ENCODE data around the gene MAPKAPK2. TPM values are rescaled to one million over a fixed set of nuclear protein-coding genes. Genes with fewer than 3 reads are reported as not detected.

The MAPKAPK2 gene
- total and polyA plus RNA-seq, 2 of the 13 experiments (the other 11 are each of a cell fraction or from before 2014, with no cell fraction given) = 16.6 to 34.0 TPM

DNA sequence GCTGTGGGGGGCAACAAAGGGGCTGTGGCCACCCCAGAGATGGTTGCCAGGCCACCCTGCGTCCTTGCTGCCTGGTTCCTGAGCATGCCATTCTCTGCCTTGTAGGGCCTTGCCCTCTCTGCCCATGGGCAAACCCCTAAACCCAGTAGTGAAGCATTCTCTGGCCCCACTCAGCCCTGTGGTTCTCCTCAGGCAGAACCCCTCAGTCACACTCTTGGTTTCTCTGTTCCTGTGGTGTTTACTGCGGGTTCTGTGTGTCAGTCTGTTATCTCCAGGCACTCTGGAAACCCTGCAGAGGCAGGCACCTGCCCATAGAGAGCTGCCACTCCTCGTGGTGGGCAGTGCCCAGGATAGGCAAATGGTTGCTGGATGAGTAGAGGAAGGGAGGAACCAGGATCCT lies 44.8 kb downstream of the MAPKAPK2 start:
- Histone ChIP-seq H3K79me2 (ENCODE audit: insufficient read depth, low read length) (peaks cover 11% of the 10 kb centered on the region), H3K9ac (ENCODE audit: insufficient read depth, low read depth, low read length) (no peak overlapping the region), H3K4me3 (replicated peaks in 1 of 3; ENCODE audit: insufficient read depth in 1 of 3, low read depth in 2 of 3, low read length in 3 of 3) (no peak overlapping the region), H3K4me1 (ENCODE audit: insufficient read depth, low read length) (no peaks in the 10 kb centered on the region), H3K27me3 (ENCODE audit: control insufficient read depth in 1 of 2, insufficient read depth in 2 of 2, low read length in 2 of 2) (no peaks in the 10 kb centered on the region), H3K36me3 (replicated peaks in 1 of 2; ENCODE audit: control insufficient read depth in 1 of 2, insufficient read depth in 2 of 2, low read length in 2 of 2) (peaks cover 30 to 41% of the 10 kb centered on the region in 2 experiments; a peak in 4 of 5 replicates), H2AFZ (ENCODE audit: low read length) (no peak overlapping the region), H3K27ac (ENCODE audit: extremely low read length, insufficient read depth, low read length) (no peak overlapping the region), H3K9me3 (ENCODE audit: low read length) (no peaks in the 10 kb centered on the region), H4K20me1 (ENCODE audit: insufficient read depth, low read length) (peaks cover 27% of the 10 kb centered on the region), H3K4me2 (ENCODE audit: low read depth, low read length) (no peak overlapping the region)
- ATAC-seq (no peak), DNase-seq (ENCODE audit: low spot score) (no peak), FAIRE-seq (no peak)
- BruUV-seq (replicated peaks) = no TSS peak
- CTCF ChIA-PET (ENCODE audit: low intra/inter-chr PET ratio, low total read pairs) = no interaction called here
- POLR2A ChIA-PET = no interaction called here
- WGBS (ENCODE audit: low lambda C conversion rate) = 100% methylated on average over 2 of the region's 3 CpGs
- in situ Hi-C loops (cut with HindIII; ENCODE audit: extremely low pct_ligation_motif_present, low pct_unique_long_range_greater_than_20kb) = no loop called here
- intact Hi-C loops (cut with micrococcal nuclease; ENCODE audit: unreplicated experiment) = no loop called here
- TF ChIP-seq SUZ12 (IDR thresholded peaks at IDR 0.05; ENCODE audit: low read depth, low read length) = no peak
- TF ChIP-seq, protein P1, sequence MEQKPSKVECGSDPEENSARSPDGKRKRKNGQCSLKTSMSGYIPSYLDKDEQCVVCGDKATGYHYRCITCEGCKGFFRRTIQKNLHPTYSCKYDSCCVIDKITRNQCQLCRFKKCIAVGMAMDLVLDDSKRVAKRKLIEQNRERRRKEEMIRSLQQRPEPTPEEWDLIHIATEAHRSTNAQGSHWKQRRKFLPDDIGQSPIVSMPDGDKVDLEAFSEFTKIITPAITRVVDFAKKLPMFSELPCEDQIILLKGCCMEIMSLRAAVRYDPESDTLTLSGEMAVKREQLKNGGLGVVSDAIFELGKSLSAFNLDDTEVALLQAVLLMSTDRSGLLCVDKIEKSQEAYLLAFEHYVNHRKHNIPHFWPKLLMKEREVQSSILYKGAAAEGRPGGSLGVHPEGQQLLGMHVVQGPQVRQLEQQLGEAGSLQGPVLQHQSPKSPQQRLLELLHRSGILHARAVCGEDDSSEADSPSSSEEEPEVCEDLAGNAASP (CRISPR knock-in tag; IDR thresholded peaks at IDR 0.05; ENCODE audit: borderline replicate concordance) = no peak
- no peak for TF ChIP-seq ZNF557 (CRISPR knock-in tag; IDR thresholded peaks at IDR 0.05)
- TF ChIP-seq XBP1 (CRISPR knock-in tag; IDR thresholded peaks at IDR 0.05) = no peak
- TF ChIP-seq ZFAT (CRISPR knock-in tag; conservative IDR thresholded peaks at IDR 0.05) = no peak
- no peak for TF ChIP-seq ZMYM3 (CRISPR knock-in tag; IDR thresholded peaks at IDR 0.05)
- TF ChIP-seq AGO1 (IDR thresholded peaks at IDR 0.05; ENCODE audit: low read depth, low read length, poor library complexity, severe bottlenecking) = no peak
- TF ChIP-seq ZNF354B (CRISPR knock-in tag; IDR thresholded peaks at IDR 0.05) = no peak
- TF ChIP-seq TMF1 (CRISPR knock-in tag; IDR thresholded peaks at IDR 0.05; ENCODE audit: low read depth) = no peak
- TF ChIP-seq, protein P2, sequence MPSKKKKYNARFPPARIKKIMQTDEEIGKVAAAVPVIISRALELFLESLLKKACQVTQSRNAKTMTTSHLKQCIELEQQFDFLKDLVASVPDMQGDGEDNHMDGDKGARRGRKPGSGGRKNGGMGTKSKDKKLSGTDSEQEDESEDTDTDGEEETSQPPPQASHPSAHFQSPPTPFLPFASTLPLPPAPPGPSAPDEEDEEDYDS (CRISPR knock-in tag; IDR thresholded peaks at IDR 0.05) = no peak
